ENCODE data around the gene CCDC71.

Gene CCDC71

DNA sequence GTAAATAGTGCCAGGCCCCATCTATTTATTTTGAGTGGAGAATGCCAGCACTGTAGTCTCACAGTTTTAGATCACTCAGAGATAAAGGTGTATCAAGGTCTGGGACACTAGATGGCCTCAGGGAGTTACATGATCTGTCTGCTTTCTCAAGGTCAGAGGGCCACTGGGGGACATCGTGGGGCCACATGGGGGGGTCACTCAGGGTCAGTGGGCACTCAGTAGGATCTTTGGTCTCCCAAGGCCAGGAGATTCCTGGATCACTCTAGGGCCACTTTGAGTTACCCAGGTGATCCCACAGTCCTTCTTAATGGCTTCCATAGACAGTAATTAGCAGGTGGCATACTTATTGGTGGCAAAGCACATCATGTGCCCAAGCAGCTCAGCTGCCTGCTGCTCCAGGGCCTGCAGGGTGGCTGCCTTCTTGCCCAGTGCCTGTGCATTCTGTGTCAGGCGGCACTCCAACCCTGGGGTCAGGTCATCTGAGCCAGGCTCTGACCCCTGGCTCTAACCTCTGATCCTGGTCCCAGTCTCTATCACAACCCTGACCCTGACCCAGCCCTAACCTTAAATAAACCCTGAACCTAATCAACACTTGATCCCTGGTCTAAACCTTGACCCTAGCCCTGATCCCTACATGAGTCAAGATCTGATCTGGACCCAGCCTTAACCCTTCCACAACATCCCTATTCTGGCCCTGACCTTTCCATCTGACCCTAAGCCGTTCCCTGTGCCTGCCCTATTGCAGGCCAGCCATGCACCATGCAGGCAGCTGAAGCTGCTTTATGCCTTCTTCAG, 31.5 kb downstream of the CCDC71 start:
- no peak for DNase-seq (ENCODE audit: low read depth, low spot score)
- no peak overlapping the region for H3K4me3 ChIP-seq (ENCODE audit: low read length)

DNA sequence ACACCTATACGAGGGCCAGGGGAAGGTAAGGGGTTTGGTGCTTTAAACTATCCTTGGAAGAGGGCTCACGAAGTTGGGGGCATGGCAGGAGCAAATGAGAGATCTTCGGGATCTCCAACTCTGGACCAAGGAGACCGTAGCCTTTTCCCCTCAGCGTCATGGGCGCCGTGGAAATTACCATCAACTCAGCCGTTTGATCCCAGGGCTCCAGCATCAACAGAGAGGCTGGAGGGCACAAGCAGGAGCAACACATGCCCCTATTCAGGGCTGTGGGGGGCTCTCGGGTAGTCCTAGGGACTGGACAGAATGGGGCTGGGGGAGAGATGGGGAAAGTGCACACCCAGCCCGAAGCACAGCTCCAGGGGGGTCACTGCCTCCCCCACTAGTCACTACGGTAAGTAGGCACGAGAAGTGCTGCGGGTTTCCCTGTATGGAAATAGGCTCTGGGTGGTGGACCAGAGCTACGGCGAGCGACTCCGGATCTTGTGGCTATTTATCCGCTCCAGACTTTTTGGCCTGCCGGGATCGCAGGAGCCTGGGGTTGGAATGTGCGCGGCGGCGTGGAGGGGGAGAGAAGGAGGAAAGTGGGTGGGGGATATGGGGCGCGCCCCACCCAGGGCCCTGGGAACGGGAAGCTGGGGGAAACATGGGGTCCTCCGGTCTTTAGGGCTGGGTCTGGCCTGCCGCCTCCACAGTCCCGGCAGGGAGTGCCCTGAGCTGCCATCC, 32.7 kb downstream of the CCDC71 start:
- H3K4me3 ChIP-seq (ENCODE audit: low read length): no peak overlapping the region
- DNase-seq (ENCODE audit: low read depth, low spot score): no peak

DNA sequence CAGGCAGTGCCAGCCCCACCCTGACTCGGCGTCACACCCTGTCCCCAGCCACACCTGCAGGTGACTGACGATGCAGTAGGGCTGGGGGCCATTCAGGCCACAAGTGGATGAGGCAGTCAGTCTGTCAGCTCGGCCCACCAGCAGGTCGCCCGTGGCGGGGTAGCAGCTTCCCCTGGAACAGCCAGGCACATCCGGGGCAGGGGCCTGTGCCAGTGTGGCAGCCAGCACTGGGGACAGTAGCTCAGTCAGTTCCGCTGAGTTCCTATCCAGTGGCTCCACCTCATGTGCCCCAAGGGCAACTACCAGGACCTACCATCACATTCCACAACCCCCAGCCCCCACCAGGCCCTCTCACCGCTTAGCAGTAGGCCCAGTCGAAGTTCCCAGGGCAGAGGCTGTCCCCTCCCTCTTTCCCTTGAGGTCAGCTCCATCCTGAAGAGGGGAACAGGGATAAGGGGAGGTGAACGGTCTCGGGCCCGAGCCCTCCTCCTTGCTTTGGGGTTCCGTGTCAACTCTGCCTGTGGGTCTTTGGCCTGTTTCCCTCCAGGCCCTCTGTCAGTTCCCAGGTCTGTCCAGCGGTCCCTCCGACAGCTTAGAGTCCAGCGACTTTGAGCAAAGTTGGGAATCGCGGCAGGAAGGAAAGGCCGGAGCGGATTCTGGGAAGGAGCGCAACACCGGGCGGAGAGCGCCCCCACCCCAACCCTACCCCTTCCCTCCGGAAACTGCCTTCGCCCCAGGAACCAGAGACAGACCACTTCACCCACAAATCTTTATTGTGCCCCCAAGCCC, 33.5 kb downstream of the CCDC71 start, which contains the start of gene LAMB2:
Gene LAMB2, minus strand, starts transcription at position 614 of the 789 bp plus-strand sequence. Its CDS starts 183 bp downstream, at position 431.
- no peak for DNase-seq (ENCODE audit: low read depth, low spot score)
- H3K4me3 ChIP-seq (ENCODE audit: low read length): no peak within 1 kb of the TSS

DNA sequence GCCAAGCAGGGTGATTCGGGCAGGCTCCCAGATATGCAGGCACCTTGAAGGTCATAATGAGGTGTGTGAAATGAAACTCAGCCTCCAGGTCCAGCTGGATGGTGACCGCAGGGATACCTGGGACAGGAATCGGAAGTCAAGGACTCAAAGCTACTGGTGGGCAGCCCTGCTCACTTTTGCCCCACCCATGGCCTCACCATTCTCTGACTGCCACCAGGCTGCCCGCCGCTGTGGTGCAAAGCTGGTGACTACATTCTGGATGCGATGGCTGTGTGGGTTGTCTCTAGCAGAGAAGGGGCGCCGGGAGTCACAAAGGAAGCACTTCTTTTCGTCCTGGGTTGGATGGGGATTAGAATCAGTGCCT, 34.1 kb downstream of the CCDC71 start:
- no peak for DNase-seq (ENCODE audit: low read depth, low spot score)
- no peak overlapping the region for H3K4me3 ChIP-seq (ENCODE audit: low read length)

GRCh38 chr3:49131576-49131975, 34.6 kb downstream of the CCDC71 start:
- no peak for DNase-seq (ENCODE audit: low read depth, low spot score)
- H3K4me3 ChIP-seq (ENCODE audit: low read length): no peak overlapping the region

DNA sequence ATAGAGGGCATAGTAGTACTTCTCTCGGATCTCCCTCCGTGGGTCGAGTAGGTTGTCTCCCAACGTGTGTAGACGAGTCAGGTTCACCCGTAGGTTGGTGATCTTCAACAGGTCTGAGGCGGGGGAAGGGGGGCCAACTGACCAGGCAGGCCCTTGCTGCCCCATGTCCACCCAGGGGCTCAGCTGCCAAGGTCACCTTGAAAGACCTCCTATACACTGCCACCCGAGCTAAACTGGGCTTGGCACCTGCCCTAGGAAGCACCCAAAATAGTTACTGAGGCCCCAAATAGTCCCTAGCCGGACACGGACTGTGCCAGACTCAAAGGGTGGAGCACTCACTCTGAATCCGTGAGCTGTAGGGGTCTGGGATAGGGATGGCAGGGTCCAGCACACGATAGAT, 35.1 kb downstream of the CCDC71 start:
- H3K4me3 ChIP-seq (ENCODE audit: low read length): no peak overlapping the region
- DNase-seq (ENCODE audit: low read depth, low spot score): no peak

DNA sequence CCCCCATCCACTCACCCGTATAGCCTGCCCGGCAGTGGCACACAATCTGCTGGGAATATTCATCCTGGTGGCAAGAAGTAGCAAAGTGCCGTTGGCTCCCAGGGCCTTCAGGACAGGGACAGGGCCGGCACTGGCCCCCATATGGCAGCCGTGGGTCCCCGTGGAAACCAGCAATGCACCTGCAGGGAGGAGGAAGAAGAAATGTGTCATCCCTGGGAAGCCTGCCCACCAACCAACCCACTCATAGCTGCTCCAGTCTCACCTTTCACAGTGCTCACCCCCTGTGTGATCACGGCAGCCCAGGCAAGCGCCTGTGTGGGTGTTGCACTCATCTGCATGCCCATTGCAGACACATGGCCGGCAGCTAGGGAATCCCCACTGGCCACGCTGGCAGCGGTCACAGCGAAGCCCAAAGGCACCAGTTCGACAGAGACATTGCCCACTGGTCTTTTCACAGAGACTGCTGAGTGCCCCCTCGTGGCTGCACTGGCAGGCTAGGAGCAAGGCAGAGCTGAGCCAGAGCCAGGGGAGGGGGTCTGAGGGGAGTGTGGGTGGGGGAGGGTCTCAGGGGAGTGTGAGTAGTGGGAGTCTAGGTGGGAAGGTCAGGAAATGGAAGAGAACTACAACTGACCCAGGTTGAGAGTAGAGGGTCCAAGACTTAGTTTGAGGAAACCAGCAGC, 41.0 kb downstream of the CCDC71 start:
- DNase-seq (ENCODE audit: low read depth, low spot score): no peak
- H3K4me3 ChIP-seq (ENCODE audit: low read length): no peak overlapping the region

DNA sequence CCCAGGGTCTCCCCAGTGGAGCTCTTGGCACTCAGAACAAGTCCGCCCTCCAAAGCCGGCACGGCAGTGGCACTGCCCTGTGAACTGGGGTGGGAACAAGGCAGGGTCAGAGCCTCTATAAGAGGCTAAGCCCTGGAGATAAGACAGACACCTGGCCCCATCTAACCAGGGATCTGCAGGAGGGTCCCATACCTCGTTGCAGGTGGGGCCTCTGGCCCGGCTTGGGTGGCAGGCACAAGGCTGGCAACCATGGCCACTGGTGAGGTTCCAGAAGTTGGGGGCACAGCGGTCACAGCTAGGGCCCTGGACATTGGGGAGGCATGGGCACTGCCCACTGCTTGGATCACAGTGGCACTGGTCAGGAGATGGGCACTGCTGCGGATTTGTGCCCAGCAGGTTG, 41.9 kb downstream of the CCDC71 start:
- no peak for DNase-seq (ENCODE audit: low read depth, low spot score)

GRCh38 chr3:49123687-49124086, 42.4 kb downstream of the CCDC71 start:
- no peak overlapping the region for H3K4me3 ChIP-seq (ENCODE audit: low read length)
- no peak for DNase-seq (ENCODE audit: low read depth, low spot score)

More for the DNA sequence above, 41.9 kb downstream of the CCDC71 start:
- H3K4me3 ChIP-seq (ENCODE audit: low read length): no peak overlapping the region

- no peak overlapping the region for H3K4me3 ChIP-seq (ENCODE audit: low read length)
- no peak for DNase-seq (ENCODE audit: low read depth, low spot score)
Observed at GRCh38 chr3:49122886-49123545, 43.1 kb downstream of the CCDC71 start.

- DNase-seq (ENCODE audit: low read depth, low spot score): no peak
Observed at GRCh38 chr3:49122451-49122850, 43.7 kb downstream of the CCDC71 start.

GRCh38 chr3:49122022-49122421, 44.1 kb downstream of the CCDC71 start:
- no peak for DNase-seq (ENCODE audit: low read depth, low spot score)
- H3K4me3 ChIP-seq (ENCODE audit: low read length): no peak overlapping the region

More at GRCh38 chr3:49122451-49122850, 43.7 kb downstream of the CCDC71 start:
- H3K4me3 ChIP-seq (ENCODE audit: low read length): no peak overlapping the region

DNA sequence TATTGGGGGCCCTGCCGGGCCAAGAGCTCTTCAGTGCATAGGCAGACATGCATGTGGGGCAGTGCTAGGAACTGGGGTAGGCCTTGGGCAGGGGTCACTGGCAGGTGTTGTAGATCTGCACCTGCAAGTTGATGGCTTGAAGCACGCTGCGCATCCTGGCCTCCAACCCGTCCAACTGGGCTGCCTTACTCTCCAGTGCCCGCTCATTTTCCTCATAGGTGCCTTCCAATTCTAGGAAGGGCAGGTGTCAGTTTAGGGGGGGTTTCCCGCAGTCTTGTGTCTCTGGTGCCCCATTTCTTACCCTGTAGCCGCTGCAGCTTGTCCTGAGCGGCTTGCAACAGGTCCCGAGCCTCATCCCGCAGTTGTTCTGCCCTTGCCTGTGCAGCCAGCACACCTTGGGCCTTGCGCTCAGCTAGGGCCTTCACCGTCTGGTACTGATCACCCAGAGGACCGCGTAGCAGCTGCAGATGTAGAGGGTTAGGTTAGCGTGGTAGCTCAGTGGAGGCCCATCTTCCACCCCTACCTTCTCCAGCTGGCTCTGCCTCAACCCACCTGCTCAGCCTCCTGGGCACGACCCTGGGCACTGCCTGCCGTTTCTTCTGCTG, 44.9 kb downstream of the CCDC71 start:
- DNase-seq (ENCODE audit: low read depth, low spot score): peak; percentile 38
- H3K4me3 ChIP-seq (ENCODE audit: low read length): peak overlapping the region; percentile 94

- DNase-seq (ENCODE audit: low read depth, low spot score): peak; percentile 90
- H3K4me3 ChIP-seq (ENCODE audit: low read length): peak within 1 kb of the TSS; percentile 94
Observed at GRCh38 chr3:49120438-49121131, 45.5 kb downstream of the CCDC71 start, which contains the start of gene USP19. Gene USP19 (minus strand): TSS chr3:49120823. CDS start chr3:49119145, 1,678 bp downstream.

GRCh38 chr3:49120096-49120437, 46.1 kb downstream of the CCDC71 start:
- peak overlapping the region; percentile 94 for H3K4me3 ChIP-seq (ENCODE audit: low read length)
- DNase-seq (ENCODE audit: low read depth, low spot score): no peak

GRCh38 chr3:49119439-49119838, 46.7 kb downstream of the CCDC71 start:
- no peak for DNase-seq (ENCODE audit: low read depth, low spot score)
- peak overlapping the region; percentile 94 for H3K4me3 ChIP-seq (ENCODE audit: low read length)

DNA sequence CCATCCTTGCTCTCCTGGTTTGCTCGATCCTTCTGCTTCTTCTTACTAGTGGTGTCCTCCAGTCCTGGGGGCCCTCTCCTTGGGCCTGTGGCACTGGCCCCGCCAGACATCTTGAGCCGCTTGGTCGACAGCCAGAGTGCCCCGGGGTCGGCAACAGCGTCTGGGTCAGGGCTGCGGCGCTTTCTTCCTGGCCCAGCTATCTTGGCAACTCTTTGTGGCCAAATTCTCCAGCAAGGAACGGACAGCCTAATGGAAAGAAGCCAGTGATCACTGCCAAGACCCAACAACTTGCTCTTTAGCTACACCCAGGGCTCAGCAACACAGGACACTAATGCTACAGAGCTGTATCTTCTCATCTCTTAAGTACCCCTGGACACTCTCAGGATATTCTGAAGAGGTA, 47.1 kb downstream of the CCDC71 start:
- H3K4me3 ChIP-seq (ENCODE audit: low read length): peak overlapping the region; percentile 94
- no peak for DNase-seq (ENCODE audit: low read depth, low spot score)

Data from Jurkat, Clone E6-1 (cell line).